ENCODE results near the gene MIS18A.

GRCh38 chr21:32314806-32315205 is 36.0 kb upstream of the MIS18A start:
- TF ChIP-seq EZH2phosphoT487 (IDR thresholded peaks at IDR 0.05; ENCODE audit: insufficient read depth, low read depth), result no peak
- TF ChIP-seq EZH2 (IDR thresholded peaks at IDR 0.05; ENCODE audit: insufficient read depth, poor library complexity, severe bottlenecking), result no peak

All from GM23248 (cell line).